GM19023 (cell line): ENCODE results near the gene SPINK2.

Experiments
- ATAC-seq: cut with Tn5 transposase; IDR thresholded peaks from one replicate; pipeline ENCODE4 v1.9.1; 2021; ENCODE audit warnings: mild to moderate bottlenecking, moderate library complexity; ENCODE audit not compliant: unreplicated experiment

SPINK2 gene

GRCh38 chr4:56799824-56800756 lies 21.4 kb downstream of the SPINK2 start:
- peak; percentile 95 for ATAC-seq

- no peak for ATAC-seq
Measured at GRCh38 chr4:56799161-56799759, 22.2 kb downstream of the SPINK2 start.

- ATAC-seq: no peak
Measured at GRCh38 chr4:56796211-56796610, 25.3 kb downstream of the SPINK2 start.

- peak; percentile 73 for ATAC-seq
Measured at GRCh38 chr4:56791316-56791715, 30.2 kb downstream of the SPINK2 start.

GRCh38 chr4:56790691-56791091 lies 30.8 kb downstream of the SPINK2 start:
- ATAC-seq: no peak

- no peak for ATAC-seq
Measured at GRCh38 chr4:56788081-56788480, 33.4 kb downstream of the SPINK2 start.

- no peak for ATAC-seq
Measured at GRCh38 chr4:56787380-56787779, 34.1 kb downstream of the SPINK2 start.

GRCh38 chr4:56786955-56787354 lies 34.5 kb downstream of the SPINK2 start:
- ATAC-seq: no peak

GRCh38 chr4:56783986-56784385 lies 37.5 kb downstream of the SPINK2 start:
- ATAC-seq: no peak

GRCh38 chr4:56782019-56782418 lies 39.5 kb downstream of the SPINK2 start:
- no peak for ATAC-seq

GRCh38 chr4:56773346-56773745 lies 48.2 kb downstream of the SPINK2 start:
- no peak for ATAC-seq

GRCh38 chr4:56772134-56772533 lies 49.4 kb downstream of the SPINK2 start:
- ATAC-seq: no peak

GRCh38 chr4:56768763-56769162 lies 52.7 kb downstream of the SPINK2 start:
- no peak for ATAC-seq

GRCh38 chr4:56768316-56768715 lies 53.2 kb downstream of the SPINK2 start:
- ATAC-seq: no peak

- no peak for ATAC-seq
Measured at GRCh38 chr4:56767567-56767966, 53.9 kb downstream of the SPINK2 start.

GRCh38 chr4:56764775-56765174 lies 56.7 kb downstream of the SPINK2 start:
- no peak for ATAC-seq

GRCh38 chr4:56764223-56764622 lies 57.3 kb downstream of the SPINK2 start:
- no peak for ATAC-seq

GRCh38 chr4:56762484-56763250 lies 58.8 kb downstream of the SPINK2 start:
- no peak for ATAC-seq

GRCh38 chr4:56760183-56760582 lies 61.3 kb downstream of the SPINK2 start:
- ATAC-seq: no peak
